Osteocyte (in vitro differentiated cells): ENCODE results near the gene WBP4. TPM values are rescaled to one million over a fixed set of nuclear protein-coding genes. Genes with fewer than 3 reads are reported as not detected.

Experiments used
- DNase-seq: peaks from one replicate; pipeline ENCODE4 v3.0.0; 2021; ENCODE audit warnings: mixed read lengths; ENCODE audit not compliant: unreplicated experiment; ENCODE audit errors: extremely low spot score
- H3K27ac Mint-ChIP-seq: one replicate; pipeline ENCODE4 v1.8.0; 2021; ENCODE audit warnings: mild to moderate bottlenecking, mixed read lengths; ENCODE audit not compliant: unreplicated experiment
- H3K27me3 Mint-ChIP-seq: one replicate; pipeline ENCODE4 v1.8.0; 2021; ENCODE audit warnings: mixed read lengths; ENCODE audit not compliant: unreplicated experiment
- H3K36me3 Mint-ChIP-seq: one replicate; pipeline ENCODE4 v1.8.0; 2021; ENCODE audit warnings: mixed read lengths; ENCODE audit not compliant: unreplicated experiment
- H3K4me1 Mint-ChIP-seq: one replicate; pipeline ENCODE4 v1.8.0; 2021; ENCODE audit warnings: mixed read lengths; ENCODE audit not compliant: unreplicated experiment
- H3K4me3 Mint-ChIP-seq: one replicate; pipeline ENCODE4 v1.8.0; 2021; ENCODE audit warnings: mild to moderate bottlenecking, moderate library complexity, mixed read lengths; ENCODE audit not compliant: unreplicated experiment
- H3K9me3 Mint-ChIP-seq: one replicate; pipeline ENCODE4 v1.8.0; 2021; ENCODE audit warnings: mixed read lengths; ENCODE audit not compliant: unreplicated experiment
- CTCF ChIP-seq: fragments of 200-600 bp; sonication (generic); IDR thresholded peaks from 2 replicates; pipeline ENCODE4 v1.5.0; 2021; ENCODE audit warnings: antibody characterized with exemption, mild to moderate bottlenecking, moderate library complexity
- total RNA-seq: library from RNA; stranded (reverse); gene quantifications from 2 replicates; pipeline ENCODE4 v1.2.1, GENCODE V29; 2021

The WBP4 gene
- total RNA-seq, 1 donor from 2014 or later = 6.9 TPM

- Mint-ChIP-seq H3K27me3 (no peaks in the 10 kb centered on the region), H3K36me3 (peaks cover 4% of the 10 kb centered on the region), H3K9me3 (peaks cover 3% of the 10 kb centered on the region), H3K4me1 (peaks cover 30% of the 10 kb centered on the region), H3K27ac (peak overlapping the region; percentile 12), H3K4me3 (peak overlapping the region; percentile 5)
- no peak for DNase-seq
- TF ChIP-seq CTCF = no peak
Observed at GRCh38 chr13:41017817-41018601, 43.3 kb upstream of the WBP4 start.

DNA sequence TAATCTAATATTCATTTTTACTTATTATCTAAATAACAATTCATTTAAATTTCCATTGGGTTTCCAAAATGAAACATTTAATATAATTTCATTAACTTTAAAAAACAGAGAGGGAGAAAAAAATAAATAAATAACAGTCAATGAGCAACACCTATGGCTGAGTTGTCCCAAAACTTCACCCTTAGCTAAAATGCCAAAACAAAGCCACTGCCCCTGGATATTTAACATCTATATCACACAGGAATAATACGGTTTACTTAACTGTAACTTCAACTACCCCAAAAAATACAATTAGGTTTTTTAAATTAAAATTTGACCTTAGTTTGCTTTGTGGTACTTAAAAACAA is 42.7 kb upstream of the WBP4 start:
- H3K27me3 Mint-ChIP-seq = no peaks in the 10 kb centered on the region

DNA sequence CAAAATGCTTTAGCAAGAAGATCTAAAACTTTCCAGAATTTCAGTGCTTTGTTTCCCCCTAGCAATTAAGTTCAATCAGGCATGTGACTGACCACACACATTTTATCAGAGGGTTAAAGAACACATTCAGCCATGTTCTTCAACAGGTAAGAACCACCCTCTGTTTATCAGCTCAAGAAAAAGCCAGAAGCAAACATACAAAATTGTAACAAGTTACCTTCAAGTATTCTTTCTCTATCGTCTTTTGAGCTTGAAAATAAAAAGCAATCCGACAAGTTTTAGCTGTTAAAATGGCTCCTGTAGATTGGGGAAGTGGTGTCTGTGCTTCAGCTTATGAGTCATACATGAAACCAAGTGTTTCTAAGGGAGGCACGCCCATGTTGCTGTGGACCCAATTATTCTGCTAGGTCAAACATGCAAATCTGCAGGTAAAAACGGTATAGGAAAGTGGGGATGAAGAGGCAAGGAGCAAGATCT is 42.3 kb upstream of the WBP4 start, which contains the start of gene ELF1:
TSS of gene ELF1 (minus strand) at position 306 of the 477 bp plus-strand sequence. CDS start 37,262 bp downstream, outside the sequence.
- no peak for DNase-seq
- peak within 1 kb of the TSS; percentile 52 for H3K4me3 Mint-ChIP-seq
- H3K27ac Mint-ChIP-seq = peak within 1 kb of the TSS; percentile 87
- H3K4me1 Mint-ChIP-seq = peaks cover 30% of the 10 kb centered on the region
- peaks cover 3% of the 10 kb centered on the region for H3K9me3 Mint-ChIP-seq
- H3K27me3 Mint-ChIP-seq = no peaks in the 10 kb centered on the region
- peaks cover 4% of the 10 kb centered on the region for H3K36me3 Mint-ChIP-seq
- no peak for TF ChIP-seq CTCF

More for the DNA sequence above, 42.7 kb upstream of the WBP4 start:
- TF ChIP-seq CTCF = no peak
- Mint-ChIP-seq H3K27ac (peak overlapping the region; percentile 87), H3K36me3 (peaks cover 4% of the 10 kb centered on the region), H3K4me1 (peaks cover 30% of the 10 kb centered on the region), H3K4me3 (peak overlapping the region; percentile 52), H3K9me3 (peaks cover 3% of the 10 kb centered on the region)
- no peak for DNase-seq

DNA sequence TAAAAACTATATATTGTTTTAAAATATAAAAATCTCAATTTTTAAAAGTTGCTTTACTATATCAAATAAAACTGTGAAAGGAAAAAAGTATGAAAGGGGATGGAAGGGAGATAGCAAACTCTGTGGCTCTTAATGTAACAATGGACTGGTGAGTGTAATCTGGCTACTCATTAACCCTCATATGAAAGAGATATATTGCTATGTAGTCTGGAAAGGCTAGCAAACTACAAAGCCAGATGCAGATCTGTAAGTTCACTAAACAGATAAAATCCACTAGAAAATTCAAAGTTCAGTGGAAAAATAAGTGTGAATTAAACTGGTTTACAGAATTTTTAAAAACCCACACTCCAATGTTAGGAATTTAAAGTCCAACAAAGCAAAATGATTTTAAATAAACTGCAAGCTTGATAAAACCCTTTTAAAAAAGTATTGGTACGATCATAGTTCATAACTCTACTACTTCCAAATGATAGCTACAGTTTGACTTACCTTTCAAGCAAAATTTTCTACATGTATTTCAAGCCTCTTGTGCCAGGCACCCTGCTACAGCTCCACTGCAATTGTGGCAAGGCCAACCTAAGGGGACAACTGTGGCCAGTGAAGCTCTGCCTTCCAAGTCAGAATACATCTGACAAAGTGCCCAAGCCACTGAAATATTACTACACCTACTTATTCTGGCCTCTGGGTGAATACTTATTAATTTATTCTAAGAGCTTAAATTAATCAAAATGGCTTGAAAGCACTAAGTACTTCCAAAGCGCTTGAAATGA is 41.5 kb upstream of the WBP4 start:
- DNase-seq = no peak
- Mint-ChIP-seq H3K4me1 (peaks cover 31% of the 10 kb centered on the region), H3K4me3 (no peak overlapping the region), H3K27me3 (no peaks in the 10 kb centered on the region), H3K9me3 (peaks cover 3% of the 10 kb centered on the region), H3K27ac (no peak overlapping the region), H3K36me3 (peaks cover 4% of the 10 kb centered on the region)
- no peak for TF ChIP-seq CTCF

GRCh38 chr13:41025518-41025917 is 35.8 kb upstream of the WBP4 start:
- H3K4me1 Mint-ChIP-seq = peaks cover 9% of the 10 kb centered on the region
- H3K27ac Mint-ChIP-seq = no peak overlapping the region
- no peak overlapping the region for H3K4me3 Mint-ChIP-seq
- peaks cover 12% of the 10 kb centered on the region for H3K36me3 Mint-ChIP-seq
- TF ChIP-seq CTCF = no peak
- H3K27me3 Mint-ChIP-seq = no peaks in the 10 kb centered on the region
- no peaks in the 10 kb centered on the region for H3K9me3 Mint-ChIP-seq
- no peak for DNase-seq
